Measurements from ENCODE around the gene ATG2A.
A peak's percentile ranks its signal among the peaks of the same experiment; 100 is the strongest.

ATG2A gene

DNA sequence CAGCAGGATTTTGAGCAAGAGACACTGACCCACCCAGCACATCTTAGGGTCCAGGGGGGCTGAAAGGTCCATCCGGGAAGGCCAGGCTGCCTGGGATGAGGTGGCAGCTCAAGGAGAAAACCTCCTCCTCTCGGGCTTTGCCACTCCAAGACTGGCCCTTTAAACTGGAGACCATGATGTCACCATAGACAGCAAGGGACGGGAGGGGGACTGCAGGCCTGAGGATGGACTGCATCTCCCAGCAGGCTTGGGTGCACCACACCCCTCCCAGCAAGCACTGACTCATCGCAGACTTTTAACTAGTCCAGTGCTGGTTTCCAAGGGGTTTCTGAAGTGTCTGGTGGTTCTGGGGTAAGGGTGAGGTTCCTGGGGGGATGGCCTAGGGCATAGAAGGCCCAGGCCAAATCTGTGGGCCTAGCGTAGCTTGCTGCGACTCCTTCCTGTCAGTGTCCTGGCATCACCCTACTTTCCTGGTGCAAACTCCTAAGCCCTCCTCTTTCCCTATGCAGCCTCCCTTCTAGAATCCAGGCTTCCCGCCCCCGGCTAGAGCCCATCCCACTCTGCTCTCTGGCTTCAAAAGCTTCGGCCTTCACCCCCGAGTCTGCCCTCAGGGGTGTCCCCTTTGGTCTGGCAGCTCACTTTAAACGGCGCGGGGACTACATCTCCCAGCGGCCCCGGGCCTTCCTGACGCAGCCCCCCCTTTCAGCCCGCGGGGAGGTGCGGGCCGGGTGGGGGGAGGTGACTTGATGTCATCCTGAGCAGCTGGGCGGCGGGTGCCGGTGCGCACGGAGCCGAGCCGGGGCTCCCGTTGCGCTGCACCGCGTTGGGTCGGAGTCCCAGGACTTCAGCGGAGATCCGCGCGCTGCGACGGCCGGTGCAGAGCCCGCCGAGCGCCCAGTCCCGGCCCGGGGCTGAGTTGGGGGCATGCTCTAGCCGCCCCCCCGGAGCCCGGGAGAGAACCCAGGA, 7.2 kb upstream of the ATG2A start, which contains the start of gene PPP2R5B:
Gene PPP2R5B, plus strand, starts transcription at position 746 of the 966 bp plus-strand sequence. CDS start 1,046 bp downstream, outside the sequence.
- DNase-seq, result peak; percentile 38

DNA sequence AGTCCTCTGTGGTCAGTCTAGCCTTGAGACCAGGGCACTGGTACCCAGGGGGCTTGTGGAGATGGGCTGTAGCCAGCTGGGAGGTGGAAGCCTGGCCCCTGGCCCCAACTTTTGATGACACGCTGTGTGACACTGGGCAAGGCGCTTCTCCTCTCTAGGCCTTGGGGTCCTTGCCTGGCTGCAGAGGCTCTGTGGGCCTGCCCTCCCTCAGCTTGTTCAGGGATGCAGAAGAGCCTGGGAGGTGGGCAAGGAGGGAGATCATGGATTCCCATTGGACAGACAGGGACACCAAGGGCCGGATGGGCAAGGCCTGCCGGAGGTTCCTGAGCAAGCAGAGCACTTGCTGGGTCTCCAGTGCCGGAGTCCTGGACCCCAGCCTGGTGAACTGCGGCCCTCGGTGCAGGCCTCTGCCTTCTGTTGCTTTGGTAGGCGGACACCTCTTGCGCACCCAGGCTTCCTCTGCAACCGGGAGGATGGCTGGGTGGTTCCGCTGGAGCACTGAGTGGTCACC, 6.2 kb upstream of the ATG2A start:
- DNase-seq, result no peak

GRCh38 chr11:64921384-64921783, 4.4 kb upstream of the ATG2A start:
- no peak for DNase-seq

DNA sequence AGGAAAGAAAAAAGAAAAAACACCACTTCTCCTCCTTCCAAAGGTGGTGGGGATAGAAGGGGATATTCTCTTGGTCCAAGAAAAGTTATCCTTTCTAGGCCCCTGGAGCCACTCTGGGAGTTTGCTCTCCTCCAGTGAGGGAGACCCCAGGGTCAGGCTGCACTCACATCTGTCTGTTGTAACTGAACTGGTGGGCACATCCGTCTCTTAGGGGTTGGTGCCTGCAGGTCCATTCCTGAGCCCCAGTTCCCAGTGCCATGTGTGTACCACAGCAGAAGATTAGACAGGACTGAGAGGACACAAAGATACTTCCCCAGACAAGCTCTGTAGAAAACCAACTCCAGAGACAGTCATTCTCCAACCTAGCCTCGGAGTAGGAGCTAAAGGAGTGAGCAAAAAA, 3.1 kb upstream of the ATG2A start:
- no peak for DNase-seq

DNA sequence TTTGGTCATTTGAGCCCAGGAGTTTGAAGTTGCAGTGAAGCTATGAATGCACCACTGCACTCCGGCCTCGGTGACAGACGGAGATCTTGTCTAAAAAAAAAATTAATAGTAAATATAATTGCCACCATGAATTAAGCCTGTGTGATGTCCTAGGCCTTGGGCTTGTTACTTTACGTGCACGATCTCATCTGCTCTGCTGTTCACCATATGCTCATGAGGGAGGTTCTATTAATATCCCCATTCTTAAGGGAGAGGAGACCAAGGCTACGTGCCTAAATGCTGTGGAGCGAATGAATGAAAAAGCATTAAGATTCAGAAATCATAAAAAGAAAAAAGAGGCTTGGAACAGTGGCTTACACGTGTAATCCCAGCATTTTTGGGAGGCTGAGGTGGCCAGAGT, 2.6 kb upstream of the ATG2A start:
- DNase-seq, result no peak

GRCh38 chr11:64918017-64918416, 1.0 kb upstream of the ATG2A start:
- DNase-seq, result peak; percentile 1

DNA sequence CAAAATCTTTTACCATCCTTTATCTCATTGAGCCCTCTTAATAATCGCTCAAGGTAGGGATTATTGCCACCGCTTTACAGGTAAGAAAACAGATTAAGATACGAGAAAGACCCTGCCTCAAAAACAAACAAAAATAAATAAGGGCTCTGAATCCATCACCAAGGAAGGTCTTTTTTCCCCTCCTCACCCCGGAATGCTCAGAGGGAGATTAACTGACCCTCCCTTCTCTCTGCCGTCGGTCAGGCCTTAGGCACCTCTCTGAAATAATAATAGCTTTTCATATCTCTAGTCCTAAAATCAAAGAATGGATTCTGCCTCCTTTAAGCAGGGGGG, 620 bp upstream of the ATG2A start:
- DNase-seq, result no peak

DNA sequence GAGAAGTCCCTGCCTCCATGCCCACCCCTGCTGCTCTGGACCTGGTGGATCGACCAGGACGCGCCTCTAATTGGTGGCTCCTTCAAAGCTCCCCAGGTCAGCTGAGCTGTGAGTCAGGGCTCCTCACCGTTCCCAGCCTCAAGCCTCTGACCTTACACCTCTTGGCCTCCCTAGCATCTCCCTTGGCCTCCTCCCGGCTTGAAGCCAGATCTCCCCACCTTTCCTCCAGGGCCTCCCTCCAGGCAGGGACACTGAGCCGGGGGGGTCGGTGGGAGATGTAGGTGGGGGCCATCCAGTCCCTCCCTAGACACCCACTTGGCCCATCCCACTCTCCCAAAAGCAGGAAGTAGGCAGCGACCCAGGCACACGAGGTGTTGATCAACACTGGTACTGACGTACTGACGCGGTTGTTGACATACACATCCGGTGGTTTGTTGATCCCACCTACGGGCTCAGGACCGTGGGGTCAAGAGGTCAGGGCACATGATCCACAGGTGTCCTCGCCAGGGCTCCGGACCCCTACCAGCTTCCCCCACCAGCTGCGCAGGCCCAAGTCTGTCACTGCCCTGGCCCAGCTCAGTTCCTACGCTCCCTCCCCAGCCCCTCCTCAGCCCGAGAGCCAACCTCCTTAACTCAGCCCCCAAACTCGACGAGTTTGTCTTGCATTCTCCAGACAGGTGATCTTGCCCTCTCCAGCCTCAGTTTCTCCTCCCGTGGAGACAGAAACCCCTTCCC, 802 bp downstream of the ATG2A start:
- no peak for DNase-seq

DNA sequence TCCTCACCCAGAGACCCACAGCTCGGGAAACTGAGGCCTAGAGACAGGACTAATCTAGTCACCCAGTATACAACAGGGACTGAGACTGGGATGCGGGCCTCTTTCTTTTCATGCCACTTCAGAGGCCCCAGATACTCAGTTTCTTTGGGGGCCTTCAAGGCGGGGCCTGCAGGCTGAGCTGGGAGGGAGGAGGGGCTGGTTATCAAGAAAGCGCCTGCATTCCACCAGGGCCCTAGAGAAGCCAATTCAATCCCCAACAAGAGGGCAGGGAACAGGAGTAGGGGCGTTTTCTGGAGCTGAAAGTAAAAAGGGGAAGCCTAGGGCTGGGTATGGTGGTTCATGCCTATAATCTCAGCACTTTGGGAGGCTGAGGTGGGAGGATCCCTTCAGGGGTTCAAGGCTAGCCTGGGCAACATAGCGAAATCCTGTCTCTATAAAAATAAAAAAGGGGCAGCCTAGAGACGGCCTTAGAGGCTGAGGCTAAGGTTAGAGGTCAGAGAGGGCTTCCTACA, 1.6 kb downstream of the ATG2A start:
- DNase-seq, result no peak

DNA sequence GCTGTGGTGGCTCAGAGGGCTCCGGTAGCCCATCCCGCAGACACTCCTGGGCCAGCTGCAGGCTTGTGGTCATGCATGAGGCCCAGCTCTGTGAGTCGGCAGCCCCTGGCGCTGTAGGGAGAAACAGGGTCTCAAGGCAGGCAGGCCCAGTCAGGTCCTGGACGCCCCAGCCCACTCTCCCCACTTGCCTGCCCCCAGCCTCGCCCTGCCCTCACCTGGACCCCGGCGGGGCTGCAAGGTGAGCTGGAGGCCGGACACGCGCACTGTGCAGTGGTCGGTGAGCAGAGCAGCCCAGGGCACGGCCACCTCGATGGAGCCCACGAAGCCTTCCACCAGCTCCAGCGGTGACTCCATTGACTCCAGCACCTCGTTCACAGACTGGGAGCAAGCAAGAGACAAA, 2.9 kb downstream of the ATG2A start:
- DNase-seq, result no peak

DNA sequence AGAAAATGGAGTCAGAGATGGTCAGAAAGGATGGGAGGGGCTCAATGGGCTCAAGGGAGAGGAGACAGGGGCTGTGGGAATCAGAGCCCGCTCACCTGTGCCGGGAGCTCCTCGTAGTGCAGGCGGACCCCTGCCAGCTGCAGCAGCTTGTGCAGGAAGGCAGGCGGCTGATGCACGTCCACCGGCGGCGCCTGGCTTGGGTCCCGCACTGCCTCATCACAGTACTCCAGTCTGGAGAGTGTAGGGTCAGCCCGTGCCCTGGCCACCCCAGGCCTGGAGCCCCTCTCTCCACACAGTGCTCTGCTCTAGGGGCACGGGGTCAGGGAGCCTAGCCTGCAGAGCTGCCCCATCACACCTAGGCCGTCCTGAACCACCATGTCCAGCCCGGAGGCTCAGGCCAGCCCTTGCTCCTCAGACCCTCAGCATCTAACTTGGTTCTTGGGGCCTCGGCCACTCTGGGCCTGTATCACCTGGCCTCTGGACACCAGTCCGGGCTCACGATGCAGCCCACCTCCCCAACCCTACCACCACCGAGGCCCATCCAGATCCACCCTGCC, 3.8 kb downstream of the ATG2A start:
- DNase-seq, result no peak

GRCh38 chr11:64911689-64912088, 5.3 kb downstream of the ATG2A start:
- DNase-seq, result no peak

- DNase-seq, result no peak
Observed at GRCh38 chr11:64911142-64911541, 5.9 kb downstream of the ATG2A start.

- no peak for DNase-seq
Observed at GRCh38 chr11:64910451-64911093, 6.4 kb downstream of the ATG2A start.

DNA sequence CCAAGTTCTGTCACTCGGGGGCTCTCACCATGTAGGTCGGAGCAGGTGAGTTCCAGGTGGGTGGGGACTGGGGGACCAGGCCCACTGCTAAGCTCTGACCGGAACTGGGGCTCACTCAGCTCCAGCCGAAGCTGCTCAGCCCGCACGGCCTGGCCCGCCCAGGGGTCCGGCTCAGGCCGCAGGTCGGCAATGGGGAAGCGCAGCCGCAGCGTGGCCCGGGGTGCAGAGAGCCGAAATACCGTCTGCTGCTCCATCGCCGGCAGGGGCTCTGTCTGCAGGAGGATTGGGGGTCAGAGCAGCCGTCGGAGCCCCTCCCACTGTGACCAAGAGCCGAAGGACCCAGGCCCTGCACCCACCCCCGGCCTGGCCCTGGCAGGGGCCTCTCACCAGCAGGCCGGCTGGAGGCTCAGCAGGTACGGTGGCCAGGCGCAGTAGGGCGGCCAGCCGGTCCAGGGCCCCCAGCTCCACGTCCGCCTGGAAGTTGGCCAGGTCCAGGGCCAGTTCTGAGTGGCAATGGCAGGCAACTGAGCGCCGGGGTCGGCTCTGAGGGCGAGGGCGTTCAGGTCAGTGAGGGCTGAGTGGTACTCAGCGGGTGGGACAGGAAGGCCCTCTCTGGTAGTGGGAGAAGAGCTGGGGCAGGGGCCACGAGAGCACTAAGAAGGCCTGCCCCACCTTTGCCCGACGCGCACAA, 7.2 kb downstream of the ATG2A start:
- no peak for DNase-seq

DNA sequence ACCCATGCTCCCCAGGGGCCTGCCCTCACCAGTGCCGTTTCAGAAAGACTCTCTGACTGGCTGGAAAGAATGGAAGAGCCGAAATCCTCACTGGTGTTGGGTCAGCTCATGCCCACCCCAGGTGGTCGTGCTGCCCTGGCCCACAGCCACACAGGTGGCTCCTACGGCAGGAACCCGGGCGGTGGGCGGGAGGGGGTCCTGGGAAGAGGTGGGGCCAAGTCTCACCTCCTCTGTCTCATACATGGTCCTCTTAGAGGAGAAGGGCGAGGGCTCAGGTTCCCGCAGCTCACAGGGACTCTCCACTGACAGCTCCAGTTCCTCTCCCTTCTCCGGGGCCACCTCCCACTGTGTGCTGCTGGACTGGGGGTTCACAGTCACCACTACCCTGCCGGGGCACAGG, 8.2 kb downstream of the ATG2A start:
- DNase-seq, result no peak

- no peak for DNase-seq
Observed at GRCh38 chr11:64906314-64906635, 10.7 kb downstream of the ATG2A start.

GRCh38 chr11:64905516-64906313, 11.3 kb downstream of the ATG2A start:
- DNase-seq, result no peak

GRCh38 chr11:64903291-64903833, 13.6 kb downstream of the ATG2A start:
- no peak for DNase-seq

DNA sequence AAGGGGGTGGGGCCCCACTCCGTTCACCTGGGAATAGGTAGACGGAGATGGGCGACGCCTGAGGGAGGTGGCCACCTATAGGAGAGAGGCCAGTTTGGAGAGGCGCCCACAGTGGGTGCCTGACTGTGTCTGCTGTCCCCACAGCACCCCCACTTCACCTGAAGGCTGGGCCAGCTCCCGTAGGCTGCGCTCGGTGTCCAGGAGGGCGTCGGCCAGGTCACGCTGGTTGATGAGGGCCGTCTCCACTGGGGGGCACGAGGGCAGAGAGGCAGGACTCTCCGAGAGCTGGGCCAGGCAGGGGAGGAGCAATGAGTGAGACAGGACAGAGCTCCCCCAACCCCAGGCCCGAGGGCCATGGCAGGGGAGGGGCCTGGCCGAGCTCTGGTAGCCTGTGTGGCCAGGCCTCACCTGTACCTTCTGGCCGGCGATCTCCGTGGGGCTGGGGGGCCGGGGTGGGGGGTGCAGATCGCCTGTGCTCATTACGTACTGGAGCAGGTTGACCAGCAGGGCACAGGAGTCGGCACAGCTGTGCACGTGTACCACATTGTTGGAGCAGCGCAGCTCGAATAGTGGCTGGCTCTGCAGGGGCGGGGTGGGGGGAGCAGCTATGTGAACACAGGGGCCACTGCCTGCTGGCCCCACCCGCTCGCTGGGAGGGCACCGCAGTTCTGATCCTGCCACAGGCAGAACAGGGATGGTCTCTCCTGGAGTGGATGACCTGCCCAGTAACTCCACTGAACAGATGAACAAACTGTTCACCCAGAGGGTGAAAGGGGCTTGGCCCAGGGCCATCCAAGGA, 14.7 kb downstream of the ATG2A start:
- DNase-seq, result no peak
